OCI-LY7 (cell line): ENCODE data around the gene SYTL2. TPM values are rescaled to one million over a fixed set of nuclear protein-coding genes. Genes with fewer than 3 reads are reported as not detected.

Experiments used
- BruUV-seq: library from RNA; stranded (reverse); fragments of 400-500 nt; replicated peaks from 2 replicates; lab custom pipeline; 2021; lab: Mats Ljungman, UMichigan
- CTCF ChIA-PET: fragments of 300-600 bp; sonication (Branson Sonifier 250); formaldehyde crosslinking; loops from one replicate; lab custom pipeline; 2022; ENCODE audit warnings: antibody characterized with exemption; ENCODE audit not compliant: unreplicated experiment; lab: Charles Lee
- POLR2A ChIA-PET: fragments of 300-600 bp; sonication (Branson Sonifier 250); formaldehyde crosslinking; loops from one replicate; lab custom pipeline; 2022; ENCODE audit warnings: antibody characterized with exemption; lab: Charles Lee
- DNase-seq: peaks from one replicate; pipeline ENCODE4 v3.0.0-alpha.2; 2015; ENCODE audit warnings: low spot score
- H2AFZ ChIP-seq: fragments of 200-600 bp; sonication (generic), shearing (Covaris generic); 2 replicates; pipeline ENCODE4 v1.6.1; 2014; ENCODE audit warnings: mild to moderate bottlenecking, antibody characterized with exemption, low read length, moderate library complexity
- H3K27ac ChIP-seq: fragments of 200-600 bp; sonication (generic); 2 replicates; pipeline ENCODE4 v1.5.1; 2014; ENCODE audit warnings: mixed run types, low read depth, mild to moderate bottlenecking, moderate library complexity, low read length, inconsistent platforms; ENCODE audit not compliant: poor library complexity, severe bottlenecking
- H3K36me3 ChIP-seq: fragments of 200-600 bp; sonication (generic); 2 replicates; pipeline ENCODE4 v1.6.1; 2014; ENCODE audit warnings: mild to moderate bottlenecking, antibody characterized with exemption, low read length, moderate library complexity, mixed read lengths; ENCODE audit not compliant: insufficient read depth
- H3K4me1 ChIP-seq: fragments of 200-600 bp; sonication (generic); 2 replicates; pipeline ENCODE4 v1.5.1; 2014; ENCODE audit warnings: mild to moderate bottlenecking, low read length; ENCODE audit not compliant: insufficient read depth, poor library complexity, severe bottlenecking
- H3K4me2 ChIP-seq: fragments of 200-600 bp; sonication (generic); 2 replicates; pipeline ENCODE4 v1.6.1; 2014; ENCODE audit warnings: mild to moderate bottlenecking, low read length
- H3K4me3 ChIP-seq: fragments of 200-600 bp; sonication (generic); 2 replicates; pipeline ENCODE4 v1.5.1; 2014; ENCODE audit warnings: mild to moderate bottlenecking, low read depth, low read length; ENCODE audit not compliant: poor library complexity, severe bottlenecking
- H3K79me2 ChIP-seq: fragments of 200-600 bp; sonication (generic); 2 replicates; pipeline ENCODE4 v1.6.1; 2016; ENCODE audit warnings: low read depth, mild to moderate bottlenecking, low read length, moderate library complexity, mixed read lengths; ENCODE audit not compliant: insufficient read depth
- H3K9me2 ChIP-seq: fragments of 200-600 bp; sonication (generic); 2 replicates; pipeline ENCODE4 v1.6.1; 2016; ENCODE audit warnings: mild to moderate bottlenecking, low read length, mixed read lengths; ENCODE audit not compliant: insufficient read depth
- H3K9me3 ChIP-seq: fragments of 200-600 bp; sonication (generic); 2 replicates; pipeline ENCODE4 v1.6.1; 2014; ENCODE audit warnings: mild to moderate bottlenecking, mixed run types, low read length, mixed read lengths
- H4K20me1 ChIP-seq: fragments of 200-600 bp; sonication (generic); 2 replicates; pipeline ENCODE4 v1.6.1; 2014; ENCODE audit warnings: mild to moderate bottlenecking, antibody characterized with exemption, low read length, moderate library complexity, mixed read lengths; ENCODE audit not compliant: insufficient read depth
- EZH2phosphoT487 ChIP-seq: fragments of 200-600 bp; sonication (generic); IDR thresholded peaks from 2 replicates; pipeline ENCODE4 v1.6.1; 2018; ENCODE audit warnings: low read depth, borderline replicate concordance, mild to moderate bottlenecking, mixed run types, antibody characterized with exemption, low read length, moderate library complexity, mixed read lengths
- intact Hi-C: fragments of 100-400 bp; cut with micrococcal nuclease; formaldehyde crosslinking; loops from one replicate; pipeline ENCODE4 v1.10.0; 2022; ENCODE audit not compliant: unreplicated experiment
- total RNA-seq, 2 experiments: library from RNA; depleted of rRNA in 1 of 2; stranded (reverse); fragments of >200 nt in 1 of 2; shearing (Covaris generic) in 1 of 2; gene quantifications; 2 replicates each; pipeline ENCODE4 v1.2.3, GENCODE V29; 2014 to 2022
- TF ChIP-seq, protein P1 (sequence below): fragments of 200-600 bp; sonication (generic); conservative IDR thresholded peaks from 2 replicates; pipeline ENCODE4 v1.5.1; 2014; ENCODE audit warnings: mild to moderate bottlenecking, antibody characterized with exemption, low read length, moderate library complexity, mixed read lengths

Gene SYTL2
- total RNA-seq, 2 experiments from 2014 or later: 2.6 to 5.1 TPM

DNA sequence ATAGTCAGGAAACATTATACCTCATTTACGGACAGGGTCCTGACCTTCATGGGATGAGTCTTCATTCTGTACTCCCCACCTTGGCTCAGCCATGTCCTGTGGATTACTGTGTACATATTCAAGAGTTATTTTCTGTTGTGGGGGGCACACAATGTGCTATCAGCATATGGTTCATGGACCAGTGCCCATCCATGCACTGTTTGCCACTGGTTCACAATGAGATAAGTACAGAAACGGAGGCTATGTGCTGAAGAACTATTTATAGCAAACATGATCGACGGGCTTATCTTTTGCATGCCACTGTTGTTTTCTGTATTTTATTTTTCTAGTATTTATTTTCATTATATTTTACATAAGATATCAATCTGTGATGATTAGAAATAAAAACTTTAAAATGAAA, 68.6 kb downstream of the SYTL2 start:
- Histone ChIP-seq H3K4me1 (peaks cover 10% of the 10 kb centered on the region), H3K36me3 (no peaks in the 10 kb centered on the region), H4K20me1 (no peaks in the 10 kb centered on the region), H3K4me3 (no peak overlapping the region), H2AFZ (no peak overlapping the region), H3K79me2 (no peaks in the 10 kb centered on the region), H3K9me2 (no peaks in the 10 kb centered on the region), H3K27ac (no peak overlapping the region), H3K4me2 (no peak overlapping the region), H3K9me3 (no peaks in the 10 kb centered on the region)
- intact Hi-C loops: no loop called here
- TF ChIP-seq, protein P1, sequence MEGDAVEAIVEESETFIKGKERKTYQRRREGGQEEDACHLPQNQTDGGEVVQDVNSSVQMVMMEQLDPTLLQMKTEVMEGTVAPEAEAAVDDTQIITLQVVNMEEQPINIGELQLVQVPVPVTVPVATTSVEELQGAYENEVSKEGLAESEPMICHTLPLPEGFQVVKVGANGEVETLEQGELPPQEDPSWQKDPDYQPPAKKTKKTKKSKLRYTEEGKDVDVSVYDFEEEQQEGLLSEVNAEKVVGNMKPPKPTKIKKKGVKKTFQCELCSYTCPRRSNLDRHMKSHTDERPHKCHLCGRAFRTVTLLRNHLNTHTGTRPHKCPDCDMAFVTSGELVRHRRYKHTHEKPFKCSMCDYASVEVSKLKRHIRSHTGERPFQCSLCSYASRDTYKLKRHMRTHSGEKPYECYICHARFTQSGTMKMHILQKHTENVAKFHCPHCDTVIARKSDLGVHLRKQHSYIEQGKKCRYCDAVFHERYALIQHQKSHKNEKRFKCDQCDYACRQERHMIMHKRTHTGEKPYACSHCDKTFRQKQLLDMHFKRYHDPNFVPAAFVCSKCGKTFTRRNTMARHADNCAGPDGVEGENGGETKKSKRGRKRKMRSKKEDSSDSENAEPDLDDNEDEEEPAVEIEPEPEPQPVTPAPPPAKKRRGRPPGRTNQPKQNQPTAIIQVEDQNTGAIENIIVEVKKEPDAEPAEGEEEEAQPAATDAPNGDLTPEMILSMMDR: no peak
- TF ChIP-seq EZH2phosphoT487: no peak
- CTCF ChIA-PET: no interaction called here
- DNase-seq: no peak
- no TSS peak for BruUV-seq
- POLR2A ChIA-PET: interaction anchor here (0.6 kb wide), 1 partner anchor 10 kb away, joined by 3 read pairs; no protein-coding TSS in a partner anchor

DNA sequence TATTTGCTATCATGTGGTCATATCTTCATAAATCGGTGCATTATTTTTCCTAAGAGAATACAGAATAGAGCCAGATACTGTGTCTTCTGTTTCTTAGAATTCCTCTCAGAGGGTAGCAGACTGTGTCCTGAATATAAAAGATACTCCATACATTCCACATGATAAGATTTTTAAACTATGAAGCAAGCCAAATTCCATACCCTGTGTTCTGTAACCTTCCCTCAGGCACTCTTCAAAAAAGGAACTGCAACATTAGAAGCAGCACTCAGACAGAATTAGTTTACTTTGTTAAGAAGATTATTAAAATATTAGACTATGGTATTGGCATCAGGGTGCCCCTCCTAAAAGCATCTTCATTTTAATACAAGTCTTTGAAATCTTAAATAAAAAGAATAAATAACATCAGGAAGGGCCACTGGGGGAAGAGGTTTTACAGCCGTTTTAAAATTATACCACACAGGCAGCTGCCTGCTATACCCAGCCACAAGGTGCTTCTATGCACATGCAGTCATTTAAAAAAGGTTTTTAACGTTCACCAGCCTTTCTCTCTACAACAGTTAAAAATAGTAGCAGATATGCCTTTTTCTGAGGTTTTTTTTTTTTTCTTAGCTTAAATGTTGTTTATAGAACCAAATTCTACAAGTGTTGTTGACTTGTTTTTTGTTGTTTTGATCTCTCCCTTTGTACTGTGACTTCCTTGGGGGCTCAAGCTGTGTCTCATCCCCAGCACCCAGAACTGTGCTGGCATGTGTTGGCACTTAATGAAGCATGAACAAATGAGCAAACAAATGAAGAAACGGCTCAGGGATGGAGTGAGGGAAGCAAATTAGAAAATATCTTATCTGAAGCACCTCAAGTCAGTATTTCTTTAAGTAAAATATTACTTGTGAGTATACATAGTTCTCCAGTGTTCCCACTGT, 70.2 kb downstream of the SYTL2 start:
- Histone ChIP-seq H3K4me1 (peaks cover 10% of the 10 kb centered on the region), H3K9me3 (no peaks in the 10 kb centered on the region), H3K4me3 (no peak overlapping the region), H2AFZ (peak overlapping the region; percentile 50), H3K27ac (no peak overlapping the region), H3K9me2 (no peaks in the 10 kb centered on the region), H3K36me3 (no peaks in the 10 kb centered on the region), H3K79me2 (no peaks in the 10 kb centered on the region), H3K4me2 (no peak overlapping the region), H4K20me1 (no peaks in the 10 kb centered on the region)
- intact Hi-C loops: no loop called here
- DNase-seq: no peak
- BruUV-seq: no TSS peak
- no peak for TF ChIP-seq EZH2phosphoT487
- TF ChIP-seq, protein P1: no peak
- POLR2A ChIA-PET: interaction anchor here (0.6 to 1.0 kb wide), 5 partner anchors 13 to 220 kb away, joined by 3 to 5 read pairs (median 4); no protein-coding TSS in a partner anchor
- CTCF ChIA-PET: no interaction called here

DNA sequence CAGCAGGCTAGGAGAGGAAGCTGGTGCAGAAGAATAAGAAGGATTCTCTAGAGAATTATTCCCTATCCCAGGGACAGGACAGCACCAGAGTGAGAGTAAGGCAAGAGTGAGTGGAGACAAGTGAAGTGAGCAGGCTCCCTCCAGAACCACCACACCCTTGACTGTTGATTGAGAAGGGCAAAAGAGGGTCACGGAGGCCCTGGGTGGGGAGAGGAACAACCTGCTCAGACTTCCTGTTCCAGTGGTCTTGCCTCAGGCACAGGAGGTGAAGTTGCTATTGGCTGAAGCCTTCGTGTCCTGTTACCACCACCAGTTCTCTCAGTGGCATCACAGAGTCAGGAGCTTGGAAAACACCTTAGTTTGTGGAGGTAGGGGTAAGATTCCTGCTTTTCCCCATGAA, 73.2 kb downstream of the SYTL2 start:
- H4K20me1 ChIP-seq: no peaks in the 10 kb centered on the region
- TF ChIP-seq, protein P1: no peak
- TF ChIP-seq EZH2phosphoT487: no peak
- no peaks in the 10 kb centered on the region for H3K9me2 ChIP-seq
- no peaks in the 10 kb centered on the region for H3K79me2 ChIP-seq
- H3K36me3 ChIP-seq: no peaks in the 10 kb centered on the region
- POLR2A ChIA-PET: interaction anchor here (0.9 to 1.7 kb wide), 2 partner anchors 13 to 54 kb away, joined by 3 to 5 read pairs; no protein-coding TSS in a partner anchor
- H3K27ac ChIP-seq: no peak overlapping the region
- no peak for DNase-seq
- no TSS peak for BruUV-seq
- CTCF ChIA-PET: no interaction called here
- no peak overlapping the region for H3K4me2 ChIP-seq
- H2AFZ ChIP-seq: no peak overlapping the region
- no peak overlapping the region for H3K4me3 ChIP-seq
- intact Hi-C loops: no loop called here
- no peaks in the 10 kb centered on the region for H3K9me3 ChIP-seq
- H3K4me1 ChIP-seq: peaks cover 10% of the 10 kb centered on the region
